Measurements from ENCODE around the gene ACAT1.
"Not testable (repeated sequence)": the region's sequence is repeated elsewhere in the genome, so short reads cannot be mapped to it uniquely, and the experiment has no call there.

The ACAT1 gene

GRCh38 chr11:108121274-108122155 is at the start of gene ACAT1:
Gene ACAT1, plus strand, starts transcription at chr11:108121567. Its CDS starts 40 bp downstream, at chr11:108121607.
- peak; percentile 55 for DNase-seq

GRCh38 chr11:108084811-108085210 is 36.6 kb upstream of the ACAT1 start:
- DNase-seq: no peak

- DNase-seq: no peak
Observed at GRCh38 chr11:108085672-108086071, 35.7 kb upstream of the ACAT1 start.

DNA sequence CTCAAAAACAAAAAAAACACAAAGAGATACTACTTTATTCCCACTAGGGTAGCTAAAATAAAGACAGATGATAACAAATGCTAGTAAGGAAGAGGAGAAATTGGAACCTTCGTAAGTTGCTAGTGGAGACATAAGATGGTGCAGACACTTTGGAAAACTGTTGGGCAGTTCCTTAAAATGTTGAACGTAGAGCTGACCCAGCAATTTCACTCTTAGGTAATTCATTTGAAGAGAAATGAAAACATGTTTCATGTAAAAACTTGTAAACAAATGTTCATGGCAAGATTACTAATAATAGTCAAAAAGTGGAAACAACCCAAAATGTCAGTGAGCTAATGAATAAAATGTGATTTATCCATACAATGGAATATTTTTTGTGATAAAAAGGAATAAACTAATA is 29.2 kb upstream of the ACAT1 start:
- DNase-seq: no peak

- DNase-seq: no peak
Observed at GRCh38 chr11:108093128-108093904, 28.1 kb upstream of the ACAT1 start.

DNA sequence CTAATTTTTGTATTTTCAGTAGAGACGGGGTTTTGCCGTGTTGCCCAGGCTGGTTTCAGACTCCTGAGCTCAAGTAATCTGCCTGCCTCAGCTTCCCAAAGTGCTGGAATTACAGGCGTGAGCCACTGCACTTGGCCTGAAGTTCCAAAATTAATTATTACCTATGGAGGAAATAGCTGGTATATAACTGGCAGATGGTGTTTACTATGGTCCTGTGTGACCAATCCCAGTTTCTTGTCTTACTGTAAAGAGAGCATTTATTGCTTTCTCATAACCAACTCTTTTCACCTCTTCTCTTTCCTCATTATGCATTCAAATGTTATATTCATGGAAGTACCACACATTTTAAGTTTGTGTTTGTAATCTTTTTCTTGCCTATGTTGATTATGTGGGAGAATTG is 24.2 kb upstream of the ACAT1 start:
- no peak for DNase-seq

DNA sequence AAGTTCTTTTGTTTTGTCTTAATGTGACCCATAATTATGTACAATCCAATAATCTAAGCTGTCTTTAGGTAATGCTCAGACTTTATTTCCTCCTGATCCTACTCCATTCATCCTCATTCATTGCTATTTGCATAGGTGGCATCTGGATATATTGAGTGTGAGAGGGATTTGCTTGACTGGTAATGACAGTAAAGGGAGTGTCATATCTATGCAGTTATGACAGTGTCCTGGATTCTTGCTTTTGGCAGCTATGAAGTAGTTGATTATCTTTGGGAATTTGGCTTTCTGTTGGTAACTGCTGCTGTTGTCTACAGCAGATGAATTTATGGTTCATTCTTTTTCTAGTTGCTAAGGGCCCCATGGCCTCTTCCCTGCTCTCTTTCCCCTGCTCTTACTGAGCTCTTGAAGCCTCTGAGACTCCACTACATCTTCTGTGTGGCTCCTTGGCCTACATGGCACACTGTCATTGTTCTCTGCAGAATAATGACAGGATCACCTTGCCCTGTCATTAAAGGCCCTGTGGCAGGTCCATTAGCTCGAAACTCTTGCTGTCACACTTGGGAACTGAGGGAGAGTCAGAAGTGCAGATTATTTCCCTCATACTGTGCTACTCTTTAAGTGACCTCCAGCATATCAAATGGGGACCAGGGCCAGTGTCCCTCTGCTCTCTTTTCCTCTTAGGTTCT is 20.1 kb upstream of the ACAT1 start:
- no peak for DNase-seq

DNA sequence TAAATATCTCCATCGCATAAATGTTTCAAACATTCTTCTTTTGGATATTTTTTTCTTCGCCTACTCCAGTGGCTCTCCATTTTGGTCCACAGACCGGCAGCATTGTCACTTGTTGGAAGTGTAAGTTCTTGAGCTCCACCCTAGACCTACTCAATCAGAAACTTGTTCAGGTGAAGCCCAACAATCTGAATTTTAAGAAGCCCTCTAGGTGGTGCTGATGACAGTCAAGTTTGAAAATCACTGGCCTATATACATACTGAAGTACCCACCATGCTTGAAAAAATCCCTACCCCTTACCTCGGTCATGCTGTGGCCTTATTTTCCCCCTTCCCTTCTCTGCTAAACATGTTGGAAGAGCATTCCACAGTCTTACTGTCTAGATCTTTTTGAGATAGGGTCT is 10.2 kb upstream of the ACAT1 start:
- DNase-seq: no peak

DNA sequence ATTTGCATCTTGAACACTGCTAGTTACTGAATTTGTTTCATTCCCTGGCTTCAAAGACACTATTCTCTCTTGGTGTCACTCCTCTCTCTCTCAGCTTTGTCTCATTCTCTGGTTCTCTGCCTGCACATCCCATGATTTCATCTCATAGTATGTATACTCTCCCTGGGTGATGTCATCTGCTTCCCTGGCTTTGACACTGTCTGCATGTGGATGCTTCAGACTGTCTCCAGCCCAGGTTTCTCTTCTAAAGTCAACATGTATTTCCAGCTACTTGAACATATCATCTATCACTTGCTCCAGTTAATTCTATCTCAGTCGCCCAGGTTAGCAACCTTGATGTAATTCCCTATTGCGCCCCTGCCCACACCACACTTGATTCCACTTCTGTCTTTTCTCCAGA is 9.3 kb upstream of the ACAT1 start:
- peak; percentile 90 for DNase-seq

DNA sequence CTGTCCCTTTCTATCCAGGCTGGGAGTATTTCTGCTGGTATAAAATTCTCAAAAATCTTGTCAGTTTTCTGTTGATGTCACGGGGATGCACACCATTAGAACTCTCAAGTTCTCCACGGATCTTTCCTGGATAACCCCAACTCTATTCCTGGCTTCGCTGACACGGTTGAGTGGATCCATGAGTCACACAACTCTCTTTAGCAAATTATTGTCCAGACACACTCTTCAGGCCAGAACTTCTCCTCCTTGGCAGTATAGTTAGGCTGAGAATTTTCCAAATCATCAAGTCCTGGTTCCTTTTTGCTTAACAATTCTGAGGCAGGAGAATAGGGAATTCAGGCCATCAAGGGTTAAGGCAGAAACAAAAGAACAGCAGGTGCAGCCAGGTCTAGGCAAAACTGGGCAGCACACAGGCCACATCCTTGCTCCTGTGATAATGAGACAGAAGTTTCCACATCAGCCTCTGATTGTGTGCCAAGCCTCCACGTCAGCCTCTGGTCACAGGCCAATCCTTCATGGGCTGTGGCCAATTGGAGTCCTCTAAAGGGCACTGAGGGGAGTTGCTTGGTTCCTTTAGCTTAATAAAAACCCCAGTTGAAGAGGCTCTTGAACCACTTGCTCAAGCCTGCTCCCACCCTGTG is 5.7 kb upstream of the ACAT1 start:
- DNase-seq: peak; percentile 97

DNA sequence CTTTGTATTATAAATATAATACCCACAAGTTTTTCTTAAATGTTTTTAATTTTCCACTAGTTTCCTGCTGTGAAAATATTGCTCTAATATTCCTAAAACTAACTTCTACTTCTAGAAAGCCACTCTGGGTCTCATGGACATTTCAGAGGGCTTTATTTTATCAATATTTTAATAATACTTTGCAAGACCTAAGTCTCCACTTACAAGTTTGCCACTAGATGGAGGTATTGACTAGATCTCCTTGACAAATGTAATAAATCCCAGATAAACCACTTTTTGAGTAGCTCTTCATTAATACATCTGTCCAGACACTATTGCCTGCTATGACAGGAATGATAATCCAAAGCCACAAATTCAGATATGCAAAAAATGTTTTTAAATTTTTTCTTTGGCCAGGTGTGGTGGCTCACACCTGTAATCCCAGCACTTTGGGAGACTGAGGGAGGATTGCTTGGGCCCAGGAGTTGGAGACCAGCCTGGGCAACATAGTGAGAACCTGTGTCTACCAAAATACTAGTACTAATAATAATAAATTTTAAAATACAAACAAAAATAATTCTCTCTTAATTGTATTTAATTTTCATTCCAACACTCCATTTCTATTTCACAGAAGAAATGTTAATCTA is 3.5 kb upstream of the ACAT1 start:
- peak; percentile 27 for DNase-seq

DNA sequence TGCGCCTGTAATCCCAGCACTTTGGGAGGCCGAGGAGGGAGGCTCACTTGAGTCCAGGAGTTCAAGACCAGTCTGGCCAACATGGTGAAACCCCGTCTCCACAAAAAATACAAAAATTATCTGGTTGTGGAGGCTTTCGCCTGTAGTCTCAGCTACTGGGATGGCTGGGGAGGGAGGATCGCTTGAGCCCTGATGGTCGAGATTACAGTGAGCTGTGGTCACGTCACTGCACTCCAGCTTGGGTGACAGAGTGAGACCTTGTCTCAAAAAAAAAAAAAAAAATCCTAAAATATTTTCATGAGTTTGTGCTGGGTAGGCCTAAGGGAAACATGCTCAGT is 462 bp upstream of the ACAT1 start:
- DNase-seq: not testable (repeated sequence)

DNA sequence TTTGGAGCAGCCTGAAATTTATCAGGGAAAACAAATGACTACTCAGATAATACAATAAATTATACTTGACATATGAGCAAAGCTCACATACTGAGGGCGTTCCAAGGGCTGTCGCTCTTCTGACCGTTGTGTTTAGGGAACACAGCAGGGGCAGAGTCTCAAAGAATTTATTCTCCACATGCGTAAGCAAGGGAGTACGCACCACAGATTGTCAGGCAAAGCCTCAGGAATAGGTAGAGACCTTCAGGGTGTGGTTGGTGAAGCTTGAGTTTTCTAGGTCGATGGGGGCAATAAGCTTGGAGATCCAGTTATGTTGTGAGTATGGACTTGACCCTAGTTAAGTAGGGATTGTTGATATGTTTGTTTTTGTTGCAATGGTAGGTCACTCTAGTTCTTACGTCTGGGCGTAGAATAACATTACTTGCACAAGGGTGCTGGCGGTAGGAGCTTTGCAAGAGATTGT is 830 bp downstream of the ACAT1 start:
- DNase-seq: no peak

DNA sequence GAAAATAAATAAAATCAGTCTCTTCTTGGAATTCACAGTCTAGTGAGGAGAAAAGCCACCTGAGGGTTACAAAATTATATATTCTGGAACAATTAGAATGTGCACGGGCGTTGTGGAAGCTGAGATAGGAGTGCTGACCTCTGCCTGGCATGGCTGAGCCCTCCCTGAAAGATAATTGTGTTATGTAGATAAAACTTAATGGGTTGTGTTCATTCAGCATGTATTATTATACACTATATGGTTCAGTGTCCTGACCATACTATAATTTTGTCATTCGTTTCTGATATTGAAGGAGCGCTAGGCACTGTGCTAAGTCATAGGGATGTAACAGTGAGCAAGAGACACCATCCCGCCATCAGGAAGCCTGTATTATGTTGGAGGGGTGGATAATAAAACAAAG is 3.7 kb downstream of the ACAT1 start:
- DNase-seq: no peak

GRCh38 chr11:108128772-108129171 is 7.4 kb downstream of the ACAT1 start:
- DNase-seq: no peak

DNA sequence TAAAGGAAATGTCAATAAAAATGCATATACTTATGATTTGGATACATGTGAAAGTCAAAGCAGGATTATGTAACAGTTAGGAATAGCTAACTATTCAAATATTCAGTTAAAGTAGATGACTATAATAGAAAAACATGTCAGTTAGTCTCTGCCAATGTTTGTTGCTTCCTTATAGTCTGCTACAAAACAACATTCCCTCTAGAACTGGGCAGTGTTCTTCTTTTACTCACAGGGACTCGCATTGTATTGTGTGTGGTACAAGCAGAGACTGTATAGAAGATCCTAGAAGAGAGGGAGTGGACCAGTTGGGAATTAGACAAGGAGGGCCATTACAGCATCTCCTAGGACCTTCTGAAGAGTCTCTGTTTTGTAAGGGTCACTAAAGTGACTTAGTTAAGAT is 10.6 kb downstream of the ACAT1 start:
- DNase-seq: no peak

DNA sequence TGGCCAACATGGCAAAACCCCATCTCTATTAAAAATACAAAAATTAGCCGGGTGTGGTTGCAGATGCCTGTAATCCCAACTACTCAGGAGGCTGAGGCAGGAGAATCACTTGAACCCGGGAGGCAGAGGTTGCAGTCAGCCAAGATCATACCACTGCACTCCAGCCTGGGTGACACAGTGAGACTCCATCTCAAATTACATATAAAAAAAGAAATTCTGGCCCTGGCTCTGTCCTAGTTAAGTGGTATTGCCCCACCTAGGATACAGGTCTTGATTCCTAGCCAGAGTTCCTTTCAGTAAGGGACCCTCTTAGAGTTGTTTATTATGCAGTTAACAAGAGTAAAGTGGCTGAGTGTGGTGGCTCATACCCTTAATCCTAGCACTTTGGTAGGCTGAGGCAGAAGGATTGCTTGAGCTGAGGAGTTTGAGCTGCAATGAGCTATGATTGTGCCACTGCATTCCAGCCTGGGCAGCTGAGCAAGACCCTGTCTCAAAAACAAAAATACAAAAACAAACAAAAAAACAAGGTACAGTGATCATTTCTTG is 11.7 kb downstream of the ACAT1 start:
- DNase-seq: peak; percentile 79

DNA sequence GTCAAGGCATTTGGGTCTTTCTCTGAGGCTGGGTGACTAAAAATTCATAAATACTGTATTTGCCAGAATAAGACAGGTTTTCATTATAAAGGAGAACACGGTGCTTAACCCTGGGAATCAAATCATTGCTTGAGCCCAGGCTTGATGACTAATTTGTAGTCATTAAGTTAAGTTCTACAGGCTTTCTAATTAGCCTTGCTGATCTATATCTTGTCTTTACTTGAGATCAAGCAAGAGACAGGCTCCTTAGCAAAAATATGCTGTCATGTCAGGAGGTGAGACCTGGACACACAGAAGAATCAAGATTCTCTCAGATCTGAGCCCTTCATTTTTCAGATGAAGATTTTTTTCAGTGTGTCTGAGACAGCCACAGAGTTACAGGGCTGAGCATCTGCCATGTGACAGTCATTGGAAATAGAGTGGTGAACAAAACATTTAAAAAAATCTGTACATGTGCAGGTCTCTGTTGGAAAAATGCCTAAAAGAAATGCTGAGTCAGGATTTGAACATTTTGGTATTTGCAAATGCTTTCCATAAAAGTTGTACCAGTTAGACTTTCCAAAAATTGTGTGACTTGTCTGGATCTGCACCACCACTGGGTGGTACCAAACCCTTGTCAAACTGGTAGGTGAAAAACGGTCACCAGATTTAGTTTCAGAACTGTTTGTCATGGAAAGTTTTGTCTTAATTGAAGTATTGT is 14.6 kb downstream of the ACAT1 start:
- no peak for DNase-seq

DNA sequence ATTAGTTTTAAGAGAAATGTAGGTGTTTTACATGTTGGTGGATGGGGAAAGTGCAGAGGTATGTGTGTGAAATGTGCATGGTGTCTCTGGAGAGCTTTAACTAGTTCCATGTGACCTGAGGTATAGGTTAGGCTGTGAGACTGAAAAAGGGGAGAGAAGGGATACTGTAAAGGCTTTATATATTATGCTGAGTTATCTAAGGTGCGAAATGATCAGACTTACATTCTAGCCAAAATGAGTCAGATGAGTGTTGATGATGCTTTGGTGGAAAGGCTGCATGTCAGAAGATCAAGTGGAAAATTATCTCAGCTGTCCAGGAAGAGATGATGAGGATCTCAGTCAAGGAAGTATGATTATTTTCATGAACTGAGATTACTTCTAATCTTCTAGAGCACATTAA is 15.8 kb downstream of the ACAT1 start:
- no peak for DNase-seq

DNA sequence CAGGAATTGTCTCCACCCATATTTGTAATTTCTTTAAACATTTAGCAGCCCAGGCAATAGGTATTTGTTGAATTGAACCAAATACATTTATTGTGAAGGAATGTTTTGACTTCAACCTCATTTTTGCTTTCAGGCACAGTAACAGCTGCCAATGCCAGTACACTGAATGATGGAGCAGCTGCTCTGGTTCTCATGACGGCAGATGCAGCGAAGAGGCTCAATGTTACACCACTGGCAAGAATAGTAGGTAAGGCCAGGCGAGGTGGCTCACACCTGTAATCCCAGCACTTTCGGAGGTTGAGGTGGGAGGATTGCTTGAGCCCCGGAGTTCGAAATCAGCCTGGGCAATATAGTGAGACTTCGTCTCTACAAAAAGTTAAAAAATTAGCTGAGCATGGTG is 20.9 kb downstream of the ACAT1 start:
- no peak for DNase-seq

DNA sequence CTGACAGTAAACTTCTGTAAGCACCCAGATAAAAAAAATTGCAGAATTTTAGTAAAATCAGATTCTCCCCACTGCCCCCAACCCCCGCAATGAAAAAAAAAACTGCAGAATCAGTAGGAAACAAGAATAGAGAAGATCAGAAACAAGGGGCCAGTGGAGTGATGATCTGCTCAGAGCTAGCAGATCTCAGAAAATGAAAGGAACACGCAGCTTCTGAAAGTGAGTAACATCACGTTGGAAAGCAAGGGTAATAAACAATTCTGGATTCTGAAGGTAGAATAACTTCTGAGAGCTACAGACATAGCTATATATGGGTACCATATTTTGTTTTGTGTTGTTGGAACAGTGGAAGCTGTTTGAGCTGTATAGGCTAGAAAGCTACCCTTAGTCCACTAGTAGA is 23.2 kb downstream of the ACAT1 start:
- DNase-seq: no peak

DNA sequence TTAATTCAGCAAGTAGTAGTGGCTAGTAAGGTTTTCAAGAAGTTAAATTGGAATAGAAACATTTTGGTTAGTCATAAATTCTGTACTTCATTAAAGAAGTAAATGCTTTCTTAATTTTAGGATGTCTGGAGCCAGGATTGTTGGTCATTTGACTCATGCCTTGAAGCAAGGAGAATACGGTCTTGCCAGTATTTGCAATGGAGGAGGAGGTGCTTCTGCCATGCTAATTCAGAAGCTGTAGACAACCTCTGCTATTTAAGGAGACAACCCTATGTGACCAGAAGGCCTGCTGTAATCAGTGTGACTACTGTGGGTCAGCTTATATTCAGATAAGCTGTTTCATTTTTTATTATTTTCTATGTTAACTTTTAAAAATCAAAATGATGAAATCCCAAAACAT is 25.8 kb downstream of the ACAT1 start:
- DNase-seq: no peak
